Liver (tissue), 3 donors: ENCODE results near the gene MED15.

Experiments
- CTCF ChIP-seq: fragments of 150-350 bp; IDR thresholded peaks from 2 replicates; pipeline ENCODE4 v1.5.1; 2017; ENCODE audit warnings: improper control_type of control experiment, low read depth, low read length; ENCODE audit not compliant: missing input control
- EGR1 ChIP-seq, 2 donors: IDR thresholded peaks; 2 replicates each; pipeline ENCODE4 v1.6.1; 2016 to 2018; ENCODE audit warnings: antibody characterized with exemption in 2 of 2, low read depth in 2 of 2
- FOXA1 ChIP-seq: IDR thresholded peaks from 2 replicates; pipeline ENCODE4 v1.6.1; 2016; ENCODE audit warnings: antibody characterized with exemption
- JUND ChIP-seq, 2 donors: IDR thresholded peaks; 2 replicates each; pipeline ENCODE4 v1.6.1; 2016; ENCODE audit warnings: antibody characterized with exemption in 2 of 2
- MAX ChIP-seq: IDR thresholded peaks from 2 replicates; pipeline ENCODE4 v1.6.1; 2016; ENCODE audit warnings: antibody characterized with exemption
- RAD21 ChIP-seq, 2 donors: IDR thresholded peaks; 2 replicates each; pipeline ENCODE4 v1.6.1; 2016; ENCODE audit warnings: antibody characterized with exemption in 2 of 2, mild to moderate bottlenecking in 2 of 2
- SP1 ChIP-seq: IDR thresholded peaks from 2 replicates; pipeline ENCODE4 v1.6.1; 2018; ENCODE audit warnings: antibody characterized with exemption, mild to moderate bottlenecking
- TAF1 ChIP-seq: conservative IDR thresholded peaks from 2 replicates; pipeline ENCODE4 v1.6.1; 2016; ENCODE audit warnings: antibody characterized with exemption, mild to moderate bottlenecking
- YY1 ChIP-seq: IDR thresholded peaks from 2 replicates; pipeline ENCODE4 v1.6.1; 2016; ENCODE audit warnings: antibody characterized with exemption, mild to moderate bottlenecking
- TF ChIP-seq, protein P1 (sequence below): IDR thresholded peaks from 2 replicates; pipeline ENCODE4 v1.6.1; 2016; ENCODE audit warnings: antibody characterized with exemption, mild to moderate bottlenecking
- donor health status: healthy.
- donor health status: healthy.

GRCh38 chr22:20585639-20586402 lies 78.4 kb downstream of the MED15 start:
- TF ChIP-seq FOXA1 (no peak), RAD21 (IDR thresholded peaks at IDR 0.05) (no peak), CTCF (no peak), YY1 (no peak), MAX (no peak), JUND (IDR thresholded peaks at IDR 0.05) (no peak), TAF1 (no peak), SP1 (no peak), EGR1 (IDR thresholded peaks at IDR 0.05; ENCODE audit: low read depth in 2 of 2) (no peak)
- TF ChIP-seq, protein P1, sequence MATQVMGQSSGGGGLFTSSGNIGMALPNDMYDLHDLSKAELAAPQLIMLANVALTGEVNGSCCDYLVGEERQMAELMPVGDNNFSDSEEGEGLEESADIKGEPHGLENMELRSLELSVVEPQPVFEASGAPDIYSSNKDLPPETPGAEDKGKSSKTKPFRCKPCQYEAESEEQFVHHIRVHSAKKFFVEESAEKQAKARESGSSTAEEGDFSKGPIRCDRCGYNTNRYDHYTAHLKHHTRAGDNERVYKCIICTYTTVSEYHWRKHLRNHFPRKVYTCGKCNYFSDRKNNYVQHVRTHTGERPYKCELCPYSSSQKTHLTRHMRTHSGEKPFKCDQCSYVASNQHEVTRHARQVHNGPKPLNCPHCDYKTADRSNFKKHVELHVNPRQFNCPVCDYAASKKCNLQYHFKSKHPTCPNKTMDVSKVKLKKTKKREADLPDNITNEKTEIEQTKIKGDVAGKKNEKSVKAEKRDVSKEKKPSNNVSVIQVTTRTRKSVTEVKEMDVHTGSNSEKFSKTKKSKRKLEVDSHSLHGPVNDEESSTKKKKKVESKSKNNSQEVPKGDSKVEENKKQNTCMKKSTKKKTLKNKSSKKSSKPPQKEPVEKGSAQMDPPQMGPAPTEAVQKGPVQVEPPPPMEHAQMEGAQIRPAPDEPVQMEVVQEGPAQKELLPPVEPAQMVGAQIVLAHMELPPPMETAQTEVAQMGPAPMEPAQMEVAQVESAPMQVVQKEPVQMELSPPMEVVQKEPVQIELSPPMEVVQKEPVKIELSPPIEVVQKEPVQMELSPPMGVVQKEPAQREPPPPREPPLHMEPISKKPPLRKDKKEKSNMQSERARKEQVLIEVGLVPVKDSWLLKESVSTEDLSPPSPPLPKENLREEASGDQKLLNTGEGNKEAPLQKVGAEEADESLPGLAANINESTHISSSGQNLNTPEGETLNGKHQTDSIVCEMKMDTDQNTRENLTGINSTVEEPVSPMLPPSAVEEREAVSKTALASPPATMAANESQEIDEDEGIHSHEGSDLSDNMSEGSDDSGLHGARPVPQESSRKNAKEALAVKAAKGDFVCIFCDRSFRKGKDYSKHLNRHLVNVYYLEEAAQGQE, result no peak
